ENCODE data around the gene RAD23B. TPM values are rescaled to one million over a fixed set of nuclear protein-coding genes. Genes with fewer than 3 reads are reported as not detected.
A peak's percentile ranks its signal among the peaks of the same experiment; 100 is the strongest.

The RAD23B gene
- total RNA-seq, 1 experiment from 2014 or later = 114 TPM

- CTCF ChIA-PET = interaction anchor here (1.1 kb wide), 1 partner anchor 9 kb away, joined by 3 read pairs; no protein-coding TSS in a partner anchor
- in situ Hi-C loops (cut with HindIII; ENCODE audit: low pct_unique_long_range_greater_than_20kb, low sequenced_read_pairs) = no loop called here
These were observed 22.0 kb upstream of the RAD23B start for GRCh38 chr9:107261106-107261505.

DNA sequence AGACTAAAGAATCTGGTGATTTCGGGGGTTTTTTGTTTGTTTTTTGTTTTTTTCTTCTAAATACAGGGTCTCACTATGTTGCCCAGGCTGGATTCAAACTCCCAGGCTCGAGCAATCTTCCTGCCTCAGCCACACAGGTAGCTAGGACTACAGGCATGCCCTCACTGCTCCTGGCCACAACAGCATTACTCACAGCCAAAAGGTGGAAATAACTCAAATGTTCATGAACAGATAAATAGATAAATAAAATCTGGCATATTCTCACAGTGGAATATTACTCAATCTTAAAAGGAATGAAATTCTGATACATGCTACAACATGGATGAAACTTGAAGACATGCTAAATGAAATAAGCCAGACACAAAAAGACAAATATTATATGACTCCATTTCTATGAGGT is 19.8 kb upstream of the RAD23B start:
- H3K27me3 ChIP-seq (ENCODE audit: control insufficient read depth, insufficient read depth, low read length) = no peaks in the 10 kb centered on the region

More at GRCh38 chr9:107261106-107261505, 22.0 kb upstream of the RAD23B start:
- TF ChIP-seq SIN3A (IDR thresholded peaks at IDR 0.05; ENCODE audit: borderline replicate concordance, insufficient read depth, low read depth, low read length) = no peak
- no peak for TF ChIP-seq TCF7L2 (IDR thresholded peaks at IDR 0.05; ENCODE audit: low read depth, low read length)
- no peak for TF ChIP-seq CTCF (IDR thresholded peaks at IDR 0.05)
- no peak for TF ChIP-seq POLR2AphosphoS5 (IDR thresholded peaks at IDR 0.05; ENCODE audit: low read depth, low read length)
- TF ChIP-seq, protein P1, sequence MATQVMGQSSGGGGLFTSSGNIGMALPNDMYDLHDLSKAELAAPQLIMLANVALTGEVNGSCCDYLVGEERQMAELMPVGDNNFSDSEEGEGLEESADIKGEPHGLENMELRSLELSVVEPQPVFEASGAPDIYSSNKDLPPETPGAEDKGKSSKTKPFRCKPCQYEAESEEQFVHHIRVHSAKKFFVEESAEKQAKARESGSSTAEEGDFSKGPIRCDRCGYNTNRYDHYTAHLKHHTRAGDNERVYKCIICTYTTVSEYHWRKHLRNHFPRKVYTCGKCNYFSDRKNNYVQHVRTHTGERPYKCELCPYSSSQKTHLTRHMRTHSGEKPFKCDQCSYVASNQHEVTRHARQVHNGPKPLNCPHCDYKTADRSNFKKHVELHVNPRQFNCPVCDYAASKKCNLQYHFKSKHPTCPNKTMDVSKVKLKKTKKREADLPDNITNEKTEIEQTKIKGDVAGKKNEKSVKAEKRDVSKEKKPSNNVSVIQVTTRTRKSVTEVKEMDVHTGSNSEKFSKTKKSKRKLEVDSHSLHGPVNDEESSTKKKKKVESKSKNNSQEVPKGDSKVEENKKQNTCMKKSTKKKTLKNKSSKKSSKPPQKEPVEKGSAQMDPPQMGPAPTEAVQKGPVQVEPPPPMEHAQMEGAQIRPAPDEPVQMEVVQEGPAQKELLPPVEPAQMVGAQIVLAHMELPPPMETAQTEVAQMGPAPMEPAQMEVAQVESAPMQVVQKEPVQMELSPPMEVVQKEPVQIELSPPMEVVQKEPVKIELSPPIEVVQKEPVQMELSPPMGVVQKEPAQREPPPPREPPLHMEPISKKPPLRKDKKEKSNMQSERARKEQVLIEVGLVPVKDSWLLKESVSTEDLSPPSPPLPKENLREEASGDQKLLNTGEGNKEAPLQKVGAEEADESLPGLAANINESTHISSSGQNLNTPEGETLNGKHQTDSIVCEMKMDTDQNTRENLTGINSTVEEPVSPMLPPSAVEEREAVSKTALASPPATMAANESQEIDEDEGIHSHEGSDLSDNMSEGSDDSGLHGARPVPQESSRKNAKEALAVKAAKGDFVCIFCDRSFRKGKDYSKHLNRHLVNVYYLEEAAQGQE (IDR thresholded peaks at IDR 0.05; ENCODE audit: insufficient read depth in 1 of 2, low read depth in 2 of 2, low read length in 1 of 2) = no peak
- Histone ChIP-seq H3K27ac (ENCODE audit: low read length) (peak overlapping the region; percentile 39; the same call in 1 of the 2 replicates), H3K4me1 (ENCODE audit: control insufficient read depth, insufficient read depth, low read length) (no peaks in the 10 kb centered on the region), H3K36me3 (ENCODE audit: control insufficient read depth, insufficient read depth, low read length) (no peaks in the 10 kb centered on the region), H3K27me3 (ENCODE audit: control insufficient read depth, insufficient read depth, low read length) (no peaks in the 10 kb centered on the region), H3K9me3 (ENCODE audit: control insufficient read depth, insufficient read depth, low read depth, low read length) (no peaks in the 10 kb centered on the region), H3K4me3 (ENCODE audit: low read depth in 2 of 2, low read length in 2 of 2) (no peak overlapping the region)
- ATAC-seq = peak; percentile 72
- BruUV-seq (replicated peaks) = no TSS peak
- POLR2A ChIA-PET = interaction anchor here (0.6 kb wide), 2 partner anchors 18 to 49 kb away, joined by 5 to 9 read pairs; no protein-coding TSS in a partner anchor
- intact Hi-C loops (cut with micrococcal nuclease; ENCODE audit: unreplicated experiment) = no loop called here
- DNase-seq (ENCODE audit: low read depth, low spot score) = no peak

More for the DNA sequence above, 19.8 kb upstream of the RAD23B start:
- H3K4me3 ChIP-seq (ENCODE audit: low read depth in 2 of 2, low read length in 2 of 2) = no peak overlapping the region
- H3K27ac ChIP-seq (ENCODE audit: low read length) = no peak overlapping the region
- in situ Hi-C loops (cut with HindIII; ENCODE audit: low pct_unique_long_range_greater_than_20kb, low sequenced_read_pairs) (no loop called here), intact Hi-C loops (cut with micrococcal nuclease; ENCODE audit: unreplicated experiment) (no loop called here)
- DNase-seq (ENCODE audit: low read depth, low spot score) (no peak), ATAC-seq (no peak)
- H3K9me3 ChIP-seq (ENCODE audit: control insufficient read depth, insufficient read depth, low read depth, low read length) = no peaks in the 10 kb centered on the region
- TF ChIP-seq POLR2AphosphoS5 (IDR thresholded peaks at IDR 0.05; ENCODE audit: low read depth, low read length) = no peak
- TF ChIP-seq TCF7L2 (IDR thresholded peaks at IDR 0.05; ENCODE audit: low read depth, low read length) = no peak
- no peak for TF ChIP-seq CTCF (IDR thresholded peaks at IDR 0.05)
- no peak for TF ChIP-seq SIN3A (IDR thresholded peaks at IDR 0.05; ENCODE audit: borderline replicate concordance, insufficient read depth, low read depth, low read length)
- TF ChIP-seq, protein P1 (IDR thresholded peaks at IDR 0.05; ENCODE audit: insufficient read depth in 1 of 2, low read depth in 2 of 2, low read length in 1 of 2) = no peak
- POLR2A ChIA-PET = no interaction called here
- H3K4me1 ChIP-seq (ENCODE audit: control insufficient read depth, insufficient read depth, low read length) = no peaks in the 10 kb centered on the region
- no TSS peak for BruUV-seq (replicated peaks)
- CTCF ChIA-PET = no interaction called here
- H3K36me3 ChIP-seq (ENCODE audit: control insufficient read depth, insufficient read depth, low read length) = no peaks in the 10 kb centered on the region
